Esophagus squamous epithelium (tissue), 4 donors: Measurements from ENCODE around the gene LAMA1.

Experiments
- POLR2A ChIP-seq, 4 donors: fragments of 450-650 bp; IDR thresholded peaks; one replicate each; pipeline ENCODE4 v1.6.1; 2017; ENCODE audit warnings: antibody characterized with exemption in 4 of 4, mild to moderate bottlenecking in 4 of 4, moderate library complexity in 3 of 4
- TF ChIP-seq, protein P1 (sequence below), 6 experiments: fragments of 450-650 bp in 4 of 6; fragments of 200-600 bp in 2 of 6; sonication (generic) in 2 of 6; IDR thresholded peaks; one replicate each; pipeline ENCODE4 v1.5.1; 2016 to 2019; ENCODE audit warnings: antibody characterized with exemption in 6 of 6, mild to moderate bottlenecking in 4 of 6, moderate library complexity in 4 of 6

DNA sequence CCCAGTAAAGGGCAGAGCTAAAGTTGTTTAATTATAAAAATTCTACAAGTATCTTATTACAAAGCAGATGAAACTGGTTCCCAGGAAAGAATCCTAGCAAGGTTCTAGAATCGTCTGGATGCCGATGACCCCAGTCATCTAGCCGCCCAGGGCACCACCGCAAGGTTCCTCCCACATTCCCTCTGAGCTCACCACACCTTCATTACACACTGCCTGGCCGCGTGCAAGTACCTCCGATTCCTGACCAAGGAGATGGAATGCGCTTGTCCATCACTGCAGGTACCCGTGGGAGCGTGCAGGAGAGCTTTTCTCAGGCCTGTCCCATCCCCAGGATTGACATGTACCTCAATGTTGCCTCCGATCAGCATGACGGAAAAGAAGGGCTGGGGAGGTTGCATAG, 158.5 kb downstream of the LAMA1 start:
- TF ChIP-seq, protein P1, sequence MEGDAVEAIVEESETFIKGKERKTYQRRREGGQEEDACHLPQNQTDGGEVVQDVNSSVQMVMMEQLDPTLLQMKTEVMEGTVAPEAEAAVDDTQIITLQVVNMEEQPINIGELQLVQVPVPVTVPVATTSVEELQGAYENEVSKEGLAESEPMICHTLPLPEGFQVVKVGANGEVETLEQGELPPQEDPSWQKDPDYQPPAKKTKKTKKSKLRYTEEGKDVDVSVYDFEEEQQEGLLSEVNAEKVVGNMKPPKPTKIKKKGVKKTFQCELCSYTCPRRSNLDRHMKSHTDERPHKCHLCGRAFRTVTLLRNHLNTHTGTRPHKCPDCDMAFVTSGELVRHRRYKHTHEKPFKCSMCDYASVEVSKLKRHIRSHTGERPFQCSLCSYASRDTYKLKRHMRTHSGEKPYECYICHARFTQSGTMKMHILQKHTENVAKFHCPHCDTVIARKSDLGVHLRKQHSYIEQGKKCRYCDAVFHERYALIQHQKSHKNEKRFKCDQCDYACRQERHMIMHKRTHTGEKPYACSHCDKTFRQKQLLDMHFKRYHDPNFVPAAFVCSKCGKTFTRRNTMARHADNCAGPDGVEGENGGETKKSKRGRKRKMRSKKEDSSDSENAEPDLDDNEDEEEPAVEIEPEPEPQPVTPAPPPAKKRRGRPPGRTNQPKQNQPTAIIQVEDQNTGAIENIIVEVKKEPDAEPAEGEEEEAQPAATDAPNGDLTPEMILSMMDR (IDR thresholded peaks at IDR 0.05), result no peak
- TF ChIP-seq POLR2A (IDR thresholded peaks at IDR 0.05), result no peak
